IMR-90 (cell line): ENCODE data around the gene EPHA5.

Experiments used
- CTCF ChIP-seq: conservative IDR thresholded peaks from 2 replicates; pipeline ENCODE4 v1.5.1; 2012; ENCODE audit warnings: mild to moderate bottlenecking, low read depth, low read length, improper control_type of control experiment
- ELK1 ChIP-seq: fragments of 150-350 bp; IDR thresholded peaks from 2 replicates; pipeline ENCODE4 v1.6.1; 2016; ENCODE audit warnings: low read depth, mild to moderate bottlenecking, low read length, moderate library complexity, borderline replicate concordance
- FOS ChIP-seq: fragments of 150-350 bp; IDR thresholded peaks from 2 replicates; pipeline ENCODE4 v1.6.1; 2016; ENCODE audit warnings: low read depth, low read length
- MAFK ChIP-seq: IDR thresholded peaks from 2 replicates; pipeline ENCODE4 v1.6.1; 2012; ENCODE audit warnings: low read depth, low read length, improper control_type of control experiment
- MXI1 ChIP-seq: IDR thresholded peaks from 2 replicates; pipeline ENCODE4 v1.6.1; 2012; ENCODE audit warnings: low read depth, mild to moderate bottlenecking, low read length, moderate library complexity, borderline replicate concordance
- POLR2A ChIP-seq: IDR thresholded peaks from 2 replicates; pipeline ENCODE4 v1.6.1; 2012; ENCODE audit warnings: mild to moderate bottlenecking, low read depth, low read length
- RAD21 ChIP-seq: IDR thresholded peaks from 2 replicates; pipeline ENCODE4 v1.6.1; 2012; ENCODE audit warnings: low read length, improper control_type of control experiment
- USF2 ChIP-seq: fragments of 150-350 bp; IDR thresholded peaks from 2 replicates; pipeline ENCODE4 v1.6.1; 2017; ENCODE audit warnings: mild to moderate bottlenecking, antibody characterized with exemption, low read length, low read depth

- TF ChIP-seq MAFK (no peak), RAD21 (no peak), CTCF (no peak), MXI1 (no peak), POLR2A (no peak), USF2 (no peak), FOS (no peak), ELK1 (no peak)
These were observed 383.2 kb downstream of the EPHA5 start for GRCh38 chr4:65287071-65287470.
